GM11168 (cell line): Measurements from ENCODE around the gene ZP1.
"Not testable (repeated sequence)": the region's sequence is repeated elsewhere in the genome, so short reads cannot be mapped to it uniquely, and the experiment has no call there.

ENCODE experiments used
- in situ Hi-C: fragments of 300-500 bp; cut with MboI; formaldehyde crosslinking; loops from one replicate; pipeline ENCODE4 v1.12.0; 2022; ENCODE audit warnings: low sequenced_read_pairs; ENCODE audit not compliant: unreplicated experiment

ZP1 gene

GRCh38 chr11:60905047-60905446, 37.7 kb downstream of the ZP1 start:
- in situ Hi-C loops, result no loop called here

GRCh38 chr11:60905551-60906113, 38.3 kb downstream of the ZP1 start:
- in situ Hi-C loops, result no loop called here

DNA sequence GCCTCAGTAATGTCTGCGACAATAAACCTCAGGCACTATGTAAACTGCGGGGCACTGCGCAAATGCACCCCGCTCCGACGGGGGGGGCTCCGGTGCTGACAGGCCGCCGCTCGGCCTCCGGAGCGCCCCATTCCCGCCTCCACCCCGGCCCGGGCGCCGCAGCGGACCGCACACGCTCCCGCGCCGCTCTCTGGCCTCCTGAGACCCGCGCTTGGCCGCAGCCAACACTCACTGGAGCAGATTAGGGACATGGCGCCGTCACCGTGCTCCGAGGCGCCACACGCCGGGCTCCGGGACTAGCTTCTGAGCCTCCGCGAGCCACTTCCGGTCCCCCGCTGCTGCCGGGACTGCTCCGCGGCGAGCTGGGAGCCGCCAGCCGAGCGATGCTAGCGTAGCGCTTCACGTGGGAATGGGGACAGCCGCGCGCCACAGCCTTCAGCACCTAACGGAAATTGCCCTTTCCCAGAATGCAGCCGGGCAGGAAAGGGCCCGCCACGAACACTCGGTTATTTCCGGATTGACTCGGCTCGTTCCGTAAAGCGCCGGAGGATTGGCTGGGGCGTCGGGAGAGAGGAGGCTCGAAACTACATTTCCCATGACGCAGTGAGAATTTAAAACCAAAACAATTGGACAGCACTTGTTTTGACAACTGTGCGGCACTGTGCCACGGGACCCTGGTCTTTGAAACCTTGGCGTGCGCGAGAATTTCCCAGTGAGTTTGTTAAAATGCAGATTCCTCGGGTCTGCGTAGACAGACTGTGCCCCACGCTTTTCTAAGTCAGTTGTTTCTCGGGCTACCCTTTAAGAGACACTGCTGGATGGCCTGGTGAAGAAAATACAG, 39.0 kb downstream of the ZP1 start, which contains the start of gene PRPF19:
TSS of gene PRPF19 (minus strand) at position 454 of the 841 bp plus-strand sequence. CDS start at position 251, 203 bp downstream.
- in situ Hi-C loops, result no loop called here

DNA sequence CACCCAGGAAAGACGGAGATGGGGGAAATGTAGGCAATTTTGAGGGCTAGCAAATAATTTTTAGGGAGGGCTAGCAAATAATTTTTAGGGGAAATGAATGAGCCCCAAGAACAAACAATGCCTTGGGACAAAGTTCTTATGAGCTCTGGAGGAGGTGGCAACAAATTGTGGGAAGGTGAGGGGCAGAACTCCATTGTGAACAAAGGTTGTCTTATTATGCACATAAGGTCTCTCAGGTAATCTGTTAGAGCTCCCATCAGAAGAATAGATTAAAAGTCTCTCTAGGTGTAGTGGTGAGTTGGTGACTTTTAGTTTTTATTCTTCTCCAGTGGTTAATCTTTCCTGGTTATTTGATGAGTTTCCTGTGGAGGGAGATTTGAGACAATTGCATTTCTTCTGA, 41.5 kb downstream of the ZP1 start:
- in situ Hi-C loops, result no loop called here

GRCh38 chr11:60909680-60910280, 42.4 kb downstream of the ZP1 start:
- in situ Hi-C loops, result not testable (repeated sequence)

DNA sequence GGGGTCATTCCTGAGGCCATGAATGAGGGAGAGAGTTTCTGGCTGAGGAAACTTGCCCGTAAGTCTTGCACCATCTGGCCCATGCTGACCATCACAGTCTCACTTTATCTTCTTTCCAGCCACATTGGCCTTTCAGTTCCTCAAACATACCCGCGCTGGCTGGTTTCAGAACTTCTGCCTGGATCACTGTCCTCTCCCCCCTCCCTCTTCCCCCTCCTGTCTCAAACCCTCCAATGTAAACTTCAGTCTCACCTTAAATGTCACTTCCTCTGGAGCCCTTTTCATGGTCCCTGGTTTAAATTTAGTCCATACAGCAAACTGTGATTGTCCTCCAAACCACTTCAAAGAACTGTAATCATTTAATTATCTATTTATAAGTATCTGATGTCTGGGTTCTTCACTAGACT, 42.9 kb downstream of the ZP1 start:
- in situ Hi-C loops, result no loop called here

- in situ Hi-C loops, result no loop called here
Observed at GRCh38 chr11:60910711-60911380, 43.5 kb downstream of the ZP1 start.

DNA sequence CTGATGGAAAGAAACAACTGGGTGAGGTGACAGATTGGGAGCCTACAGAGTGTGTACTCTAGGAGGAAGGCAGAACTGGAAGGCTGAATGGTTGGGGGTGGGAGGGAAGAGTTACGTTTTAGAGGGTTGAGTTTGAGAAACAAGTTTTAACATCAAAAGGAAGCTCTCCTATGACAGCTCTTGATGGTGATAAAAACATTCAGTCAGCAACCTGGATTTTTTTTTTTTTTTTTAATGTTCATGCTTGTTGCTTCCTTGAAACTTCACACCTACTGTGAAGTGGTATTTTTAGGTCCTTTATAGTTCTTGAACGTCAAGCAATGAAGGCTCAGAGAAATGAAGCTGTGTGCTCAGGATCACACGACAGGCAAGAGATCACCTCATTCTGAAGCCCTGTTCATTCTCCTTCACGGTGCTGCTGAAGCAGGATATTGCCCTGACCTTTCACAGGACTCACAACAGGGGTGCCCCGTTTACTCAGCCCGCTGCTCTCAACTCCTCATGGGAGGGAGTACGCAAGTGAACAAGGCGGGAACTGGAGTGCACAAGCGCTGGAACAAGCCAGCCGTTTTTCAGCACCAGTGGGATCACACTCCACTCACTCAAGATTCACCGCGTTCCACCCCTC, 45.0 kb downstream of the ZP1 start:
- in situ Hi-C loops, result no loop called here

- in situ Hi-C loops, result no loop called here
Observed at GRCh38 chr11:60912851-60913528, 45.6 kb downstream of the ZP1 start.

DNA sequence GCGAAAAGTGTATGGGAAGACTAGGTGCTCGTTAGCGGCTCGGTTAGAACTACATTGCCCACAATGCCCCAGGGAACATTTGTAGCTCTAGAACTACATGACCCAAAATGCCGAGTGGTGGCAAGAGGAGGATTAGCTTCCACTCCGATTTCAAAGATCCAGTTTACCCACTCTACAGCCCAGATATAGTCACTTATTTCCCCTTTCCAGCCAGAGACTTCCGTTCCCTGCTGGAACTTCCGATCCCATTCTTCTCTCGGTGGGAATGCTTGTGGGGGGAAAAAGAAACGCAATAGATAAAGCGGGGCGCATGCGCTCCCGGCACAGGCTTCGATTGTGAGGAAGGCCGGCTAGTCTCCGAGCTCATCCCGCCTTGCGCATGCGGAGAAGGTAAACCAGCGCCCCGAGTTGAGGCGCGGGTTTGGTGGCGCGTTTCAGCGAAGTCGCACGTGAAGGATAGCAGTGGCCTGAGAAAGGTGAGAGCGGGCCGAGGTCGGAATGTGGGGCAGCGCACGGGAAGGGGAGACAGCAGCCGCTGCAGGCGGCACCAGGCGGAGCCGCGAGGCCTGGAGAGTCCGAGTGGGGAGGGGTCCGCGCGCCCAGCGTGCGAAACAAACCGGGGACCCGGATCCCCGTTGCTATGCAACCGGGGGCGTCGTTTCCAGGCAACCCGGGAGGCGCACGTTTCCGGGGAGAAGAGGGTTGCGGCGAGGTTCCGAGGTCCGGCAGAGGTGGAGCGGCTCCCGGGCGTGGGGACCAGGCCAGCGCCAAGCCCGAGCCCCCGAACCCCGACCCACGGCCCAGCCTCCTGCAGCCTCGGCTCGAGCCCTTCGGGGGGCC, 46.7 kb downstream of the ZP1 start, which contains the start of gene TMEM109:
TSS of gene TMEM109 (plus strand) at position 366 of the 840 bp plus-strand sequence. CDS start 5,536 bp downstream, outside the sequence.
- in situ Hi-C loops, result no loop called here

DNA sequence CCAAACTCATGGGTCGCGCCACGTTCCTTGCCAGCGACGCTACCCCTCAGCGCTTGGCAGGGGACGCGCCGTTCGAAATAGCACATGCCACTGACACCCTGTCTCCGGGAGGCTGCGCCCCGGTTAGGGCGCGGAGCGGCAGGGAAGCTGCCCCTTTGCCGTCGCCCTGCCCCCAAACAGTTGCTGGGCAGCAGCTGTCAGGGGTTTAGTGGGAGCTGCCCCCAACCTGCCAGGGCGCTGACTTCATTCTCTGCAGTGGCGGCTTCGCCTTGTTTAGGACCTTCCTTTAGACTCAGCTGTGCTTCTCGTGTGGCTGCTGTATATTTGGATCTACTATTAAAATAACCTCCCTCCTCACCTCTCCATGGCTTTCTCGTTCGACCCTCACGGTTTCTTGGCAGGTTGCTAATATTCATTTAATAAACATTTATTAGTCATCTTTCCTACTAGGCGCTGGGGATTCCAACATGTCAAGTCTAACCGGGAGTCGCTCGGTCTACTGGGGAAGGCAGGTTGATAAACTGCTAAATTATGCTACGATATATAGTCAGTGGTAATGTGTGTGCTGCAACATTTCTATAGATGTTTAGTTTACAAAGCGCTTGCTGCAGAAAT, 47.4 kb downstream of the ZP1 start:
- in situ Hi-C loops, result no loop called here

DNA sequence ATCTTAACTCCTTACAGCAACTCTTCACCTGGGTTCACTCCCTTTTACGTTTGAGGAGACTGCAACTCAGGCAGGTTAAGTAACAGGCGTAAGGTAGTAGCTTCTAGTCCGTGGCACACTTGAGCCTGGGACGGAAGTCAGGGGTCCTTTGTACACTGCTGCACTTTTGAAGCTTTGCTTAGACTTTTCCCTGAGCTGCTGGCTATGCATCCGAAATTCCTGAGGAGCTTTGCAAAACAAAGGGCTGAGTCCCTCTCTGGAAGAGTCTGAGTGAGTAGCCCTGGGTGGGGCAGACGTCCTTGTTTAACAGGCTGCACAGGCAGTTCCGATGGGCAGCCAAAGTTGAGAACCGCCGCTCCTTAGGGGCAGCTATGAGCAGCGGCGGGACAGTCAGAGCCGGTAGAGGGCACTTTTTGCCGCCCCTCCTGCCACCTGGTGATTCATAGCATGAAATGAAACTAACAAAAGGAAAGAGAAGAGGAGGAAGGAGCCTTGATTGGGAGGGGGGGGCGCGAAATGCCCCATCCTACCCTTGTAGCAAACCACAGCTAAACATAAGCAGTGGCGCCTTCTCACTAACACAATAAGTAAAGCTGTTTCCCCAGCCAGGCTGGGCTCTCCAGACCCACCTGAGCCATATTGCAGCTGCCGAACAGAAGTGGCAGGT, 48.0 kb downstream of the ZP1 start:
- in situ Hi-C loops, result no loop called here

- in situ Hi-C loops, result no loop called here
Observed at GRCh38 chr11:60916669-60917206, 49.4 kb downstream of the ZP1 start.

GRCh38 chr11:60917267-60917666, 49.9 kb downstream of the ZP1 start:
- in situ Hi-C loops, result no loop called here

DNA sequence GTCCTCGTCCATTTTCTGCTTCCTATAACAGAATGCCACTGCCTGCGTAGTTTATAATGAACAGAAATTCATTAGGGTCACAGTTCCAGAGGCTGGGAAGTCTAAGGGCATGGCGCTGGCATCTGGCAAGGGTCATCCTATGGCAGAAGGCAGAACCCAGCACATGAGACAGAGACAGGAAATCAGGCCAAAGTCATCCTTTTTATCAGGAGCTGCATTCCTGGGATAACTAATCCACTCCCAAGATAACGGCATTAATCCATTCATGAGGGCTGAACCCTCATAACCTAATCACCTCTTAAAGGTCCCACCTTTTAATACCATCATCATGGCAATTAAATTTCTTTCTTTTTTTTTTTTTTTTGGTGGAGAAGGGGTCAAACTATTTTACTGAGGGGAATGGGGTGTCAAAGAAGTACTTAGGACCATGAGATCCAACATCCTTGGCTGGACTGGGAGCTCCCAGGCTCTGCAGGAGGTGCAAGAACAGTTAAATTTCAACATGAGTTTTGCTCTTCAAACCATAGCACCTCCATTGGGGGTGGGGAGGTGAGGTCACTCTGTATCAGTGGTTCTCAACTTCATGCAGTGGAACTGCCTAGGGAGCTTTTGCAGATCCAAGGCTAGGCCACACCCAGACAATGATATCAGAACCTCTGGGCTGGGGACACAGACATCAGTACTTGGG, 51.1 kb downstream of the ZP1 start:
- in situ Hi-C loops, result no loop called here

DNA sequence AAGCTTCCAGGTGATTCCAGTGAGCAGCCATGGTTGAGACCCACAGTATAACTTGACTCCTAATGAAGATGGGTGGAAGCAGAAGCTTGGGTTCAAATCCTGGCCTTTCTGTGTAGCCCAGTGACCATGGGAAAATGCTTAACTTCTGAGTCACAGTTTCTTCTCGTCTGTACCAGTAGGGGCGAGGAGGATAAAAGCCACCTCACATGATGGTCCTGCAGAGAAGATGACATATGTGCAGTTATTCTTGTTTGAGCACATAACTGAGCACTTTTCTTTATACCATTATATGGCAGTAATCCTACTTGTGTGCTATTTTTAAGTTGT, 51.6 kb downstream of the ZP1 start:
- in situ Hi-C loops, result no loop called here

DNA sequence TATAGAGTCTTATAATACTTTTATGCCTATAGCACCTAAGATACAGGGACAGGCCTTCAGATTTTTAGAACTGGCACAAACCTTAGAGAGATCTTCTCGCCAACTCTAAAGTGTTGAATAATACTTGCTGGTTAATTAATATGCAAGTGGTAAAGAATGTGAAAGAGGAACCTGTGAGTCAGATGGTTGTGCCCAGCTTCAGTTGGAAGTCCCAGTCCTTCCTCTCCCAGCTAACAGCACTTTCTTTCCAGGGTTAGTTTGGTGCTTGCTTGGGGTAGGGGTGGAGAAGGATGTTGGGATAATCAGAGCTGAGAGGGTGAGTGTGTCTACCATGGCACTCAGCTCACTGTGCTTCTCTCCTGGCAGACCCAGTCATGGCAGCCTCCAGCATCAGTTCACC, 52.0 kb downstream of the ZP1 start:
- in situ Hi-C loops, result no loop called here
